CD1c-positive myeloid dendritic cell (primary cell): ENCODE results near the gene TMCC1.
"Not testable (repeated sequence)": the region's sequence is repeated elsewhere in the genome, so short reads cannot be mapped to it uniquely, and the experiment has no call there.

ENCODE experiments used
- DNase-seq: peaks from one replicate; pipeline ENCODE4 v3.0.0-alpha.2; 2016; ENCODE audit errors: extremely low spot score

Gene TMCC1

DNA sequence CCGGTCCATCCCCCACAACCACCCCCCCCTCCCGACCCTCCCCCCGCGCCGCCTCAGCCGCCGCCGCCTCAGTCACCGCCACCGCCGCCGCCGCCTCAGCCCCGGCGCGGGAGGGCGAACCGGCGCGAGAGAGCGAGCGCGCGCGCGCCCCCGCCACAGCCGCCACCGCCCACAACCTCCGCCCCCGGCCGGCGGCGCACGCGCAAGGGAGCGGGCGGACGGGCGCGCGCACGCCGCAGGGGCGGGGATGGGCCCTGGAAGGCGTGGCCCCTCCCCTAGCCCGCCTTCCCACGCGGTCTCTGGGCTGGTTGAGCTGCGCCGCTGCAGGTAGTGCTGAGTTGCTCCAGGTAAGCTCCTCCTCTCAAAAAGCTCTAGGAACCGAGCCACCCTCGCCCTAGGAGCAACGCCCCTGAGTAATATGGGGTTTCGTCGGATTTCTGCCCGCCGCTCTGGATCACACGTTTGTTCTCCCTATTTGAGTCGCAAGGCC lies at the start of gene TMCC1:
Gene TMCC1 (minus strand): TSS at position 131 of the 490 bp plus-strand sequence.
- peak; percentile 92 for DNase-seq

DNA sequence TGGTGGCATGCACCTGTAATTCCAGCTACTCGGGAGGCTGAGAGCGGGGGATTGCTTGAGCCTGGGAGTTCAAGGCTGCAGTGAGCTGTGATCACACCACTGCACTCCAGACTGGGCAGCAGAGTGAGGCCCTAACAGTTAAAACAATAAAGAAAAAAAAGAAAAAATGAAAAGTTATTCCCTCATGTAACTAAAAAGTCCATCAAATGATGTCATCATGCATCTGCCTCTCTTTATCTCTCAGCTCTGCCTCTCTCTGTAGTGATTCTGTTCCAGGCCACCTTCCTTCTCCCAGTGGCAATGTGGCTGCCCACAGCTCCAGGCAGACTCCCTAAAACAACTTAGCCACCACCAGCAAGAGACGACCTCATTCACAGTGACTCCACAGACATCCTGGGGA lies 49.5 kb upstream of the TMCC1 start:
- no peak for DNase-seq

DNA sequence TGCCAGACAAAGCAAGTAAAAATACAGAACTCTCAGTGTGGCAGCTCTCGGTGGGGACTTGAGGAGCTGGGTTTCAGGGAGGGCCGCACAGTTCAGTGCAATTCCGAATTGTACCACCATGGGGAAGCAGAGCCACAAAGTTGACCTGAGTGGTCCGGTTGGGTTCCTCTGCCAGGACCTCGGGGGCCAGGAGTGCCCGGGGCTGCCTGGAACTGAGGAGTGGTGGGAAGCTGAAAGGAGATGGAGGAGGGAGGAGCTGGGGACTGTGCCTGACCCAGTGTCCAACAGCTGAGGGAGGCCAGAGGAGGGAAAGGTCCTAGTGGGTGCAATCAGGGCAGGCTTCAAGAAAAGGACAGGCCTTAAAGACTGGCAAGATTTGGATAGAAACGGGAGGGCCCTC lies 48.8 kb upstream of the TMCC1 start:
- DNase-seq, result peak; percentile 79

DNA sequence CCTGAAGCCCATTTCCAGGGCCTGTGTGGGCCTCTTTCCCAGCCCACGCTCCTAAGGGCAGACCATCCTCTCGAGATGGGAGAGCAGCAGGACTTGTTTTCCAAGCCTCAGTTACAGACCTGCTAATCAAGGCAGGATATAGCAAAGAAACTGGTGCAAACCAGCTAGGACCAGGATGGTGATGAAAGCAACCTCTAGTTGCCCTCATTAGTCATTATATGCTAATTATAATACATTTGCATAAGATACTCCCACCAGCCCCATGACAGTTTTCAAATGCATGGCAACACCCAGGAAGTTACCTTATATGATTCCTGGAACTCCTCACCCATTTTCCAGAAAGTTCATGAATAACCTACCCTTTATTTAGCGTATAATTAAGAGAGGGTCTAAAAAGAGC lies 46.6 kb upstream of the TMCC1 start:
- peak; percentile 3 for DNase-seq

DNA sequence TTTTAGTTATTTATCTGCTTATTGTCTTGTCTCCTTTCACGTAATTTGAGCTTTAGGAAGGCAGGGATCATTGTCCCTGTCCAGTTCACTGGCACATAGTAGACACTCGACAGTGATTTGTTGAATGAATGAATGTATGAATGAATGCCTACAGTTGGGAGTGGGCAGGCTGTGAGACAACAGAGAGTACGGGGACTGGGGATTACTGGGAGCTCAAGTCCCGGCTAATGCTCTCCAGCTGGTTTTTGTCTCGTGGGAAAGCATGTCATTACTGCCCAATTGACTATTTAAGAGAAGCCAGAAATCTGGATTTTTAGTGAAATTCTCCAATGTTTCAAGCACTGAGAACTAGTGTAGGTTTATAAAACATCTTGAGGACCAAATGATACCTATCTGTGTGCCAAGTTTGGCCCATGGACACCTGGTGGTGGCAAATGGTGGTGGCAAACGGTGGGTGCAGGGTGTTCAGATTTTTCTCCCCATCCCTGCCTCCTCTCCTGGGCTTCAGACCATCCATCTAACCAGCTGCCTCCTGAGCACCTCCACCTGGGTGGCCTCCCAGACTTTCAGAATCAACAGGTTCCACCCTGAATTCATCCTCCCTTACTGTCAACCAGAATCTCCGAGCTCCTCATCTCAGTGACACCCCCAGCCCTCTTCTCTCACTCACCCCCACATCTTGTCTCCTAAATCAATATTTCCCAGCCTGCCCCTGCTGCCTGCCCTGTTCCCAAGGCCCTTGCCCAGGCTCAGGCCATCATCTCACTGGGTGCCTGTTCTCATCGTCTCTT lies 44.8 kb upstream of the TMCC1 start:
- no peak for DNase-seq

DNA sequence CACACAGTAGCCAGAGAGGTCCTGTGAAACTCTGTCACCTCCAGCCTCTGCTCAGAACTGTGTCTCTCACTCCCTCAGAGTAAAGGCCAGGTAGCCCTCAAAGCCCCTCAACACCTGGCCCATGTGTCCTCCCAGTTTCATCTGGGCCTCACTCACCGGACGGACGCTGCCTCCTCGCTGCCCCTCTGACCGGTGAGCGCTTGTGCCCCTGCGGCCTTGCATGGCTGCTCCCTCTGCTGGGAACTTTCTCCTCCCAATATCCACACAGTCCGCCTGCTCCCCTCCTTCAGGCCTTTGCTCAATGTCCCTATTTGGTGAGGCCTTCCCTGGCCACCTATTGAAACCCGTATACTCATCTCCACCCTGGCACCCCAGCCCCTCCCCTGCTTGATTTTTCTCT lies 44.2 kb upstream of the TMCC1 start:
- no peak for DNase-seq

DNA sequence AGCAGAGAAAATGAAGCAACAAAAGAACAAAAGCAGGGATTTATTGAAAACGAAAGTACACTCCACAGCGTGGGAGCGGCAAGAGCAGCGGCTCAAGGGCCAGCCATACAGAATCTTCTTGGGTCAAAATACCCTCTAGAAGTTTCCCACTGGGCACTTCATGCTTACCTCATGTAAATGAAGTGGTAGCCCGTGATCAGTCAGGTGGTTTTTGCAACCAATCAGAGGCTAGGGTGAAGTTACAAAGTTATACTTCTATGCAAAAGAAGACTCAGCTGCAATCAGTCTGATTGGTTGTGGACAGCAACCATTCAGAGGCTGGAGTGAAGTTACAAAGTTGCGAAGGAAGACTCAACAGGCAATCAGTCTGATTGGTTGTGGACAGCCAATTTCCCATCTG lies 43.2 kb upstream of the TMCC1 start:
- peak; percentile 62 for DNase-seq

DNA sequence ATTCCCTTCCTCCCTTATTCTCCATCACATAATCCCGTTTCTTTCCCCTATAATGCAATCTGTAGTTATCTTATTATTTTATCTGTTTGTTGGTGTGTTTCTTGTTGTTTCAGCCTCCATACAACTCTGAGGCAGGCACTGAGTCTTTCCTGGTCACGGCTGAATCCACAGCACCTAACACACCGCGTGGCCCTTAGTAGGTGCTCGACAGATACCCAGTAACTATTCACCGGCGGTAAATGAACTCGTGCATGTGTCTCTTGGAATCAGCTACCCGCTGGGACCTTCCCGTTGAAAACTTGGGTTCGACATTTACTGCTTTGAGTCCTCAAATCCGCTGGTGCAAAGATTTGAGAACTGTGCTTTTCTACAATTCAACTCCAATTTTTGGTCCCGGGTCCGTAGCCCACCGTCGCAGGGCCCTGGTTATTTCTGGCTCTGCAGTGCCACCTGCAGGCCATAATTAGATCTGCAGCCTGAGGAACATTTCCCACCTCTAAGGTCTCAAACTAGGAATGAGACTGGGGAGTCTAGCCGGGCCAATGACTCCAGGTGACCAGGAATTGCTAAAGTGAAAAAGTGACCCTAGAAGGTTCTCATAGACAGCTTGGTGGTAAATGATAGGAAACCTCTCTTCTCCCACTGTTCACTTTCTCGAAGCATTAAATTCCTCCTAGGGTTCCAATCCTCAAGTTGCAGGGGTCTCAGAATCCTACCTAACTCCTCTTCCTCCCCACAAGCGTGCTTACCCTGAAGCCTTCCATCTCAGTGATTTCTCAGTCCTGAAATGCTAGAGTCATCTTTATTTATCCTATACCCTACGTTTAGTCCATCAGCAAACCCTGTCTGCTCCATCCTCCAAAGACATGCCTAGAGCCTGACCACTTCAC lies 41.0 kb upstream of the TMCC1 start:
- peak; percentile 58 for DNase-seq

DNA sequence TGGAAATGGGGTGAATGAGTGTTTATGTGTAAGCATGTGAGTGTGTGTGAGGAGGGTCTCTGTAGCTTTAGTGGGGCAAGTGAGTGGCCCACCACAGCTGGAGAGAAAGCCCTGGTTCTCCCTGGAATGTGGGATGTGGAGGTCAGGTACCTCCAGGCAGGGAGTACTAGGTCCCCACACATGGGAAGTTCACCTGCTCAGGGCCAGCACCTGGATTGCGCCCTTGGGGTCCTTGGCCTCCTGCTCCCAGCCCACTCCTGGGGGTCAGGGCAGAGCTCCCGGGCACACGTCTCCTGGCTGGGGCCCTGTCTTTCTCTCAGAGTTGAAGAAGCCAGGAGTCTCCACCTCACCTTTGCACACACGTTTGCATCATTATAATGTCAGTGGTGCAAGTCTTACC lies 40.0 kb upstream of the TMCC1 start:
- no peak for DNase-seq

DNA sequence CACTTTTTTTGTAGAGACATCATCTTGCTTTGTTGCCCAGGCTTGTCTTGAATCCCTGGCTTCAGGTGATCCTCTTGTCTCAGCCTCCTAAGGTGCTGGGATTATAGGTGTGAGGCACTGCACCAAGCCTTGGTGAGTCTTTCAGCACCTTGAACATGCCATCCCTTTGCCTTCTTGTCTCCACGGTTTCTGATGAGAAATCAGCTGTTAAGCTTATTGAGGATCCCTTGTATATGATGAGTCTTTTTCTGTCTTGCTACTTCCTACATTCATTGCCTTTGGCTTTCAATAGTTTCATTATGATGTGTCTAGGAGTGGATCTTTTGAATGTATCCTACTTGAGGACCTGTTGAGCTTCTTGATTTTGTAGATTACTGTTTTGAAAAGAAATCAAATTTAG lies 35.9 kb upstream of the TMCC1 start:
- DNase-seq, result no peak

DNA sequence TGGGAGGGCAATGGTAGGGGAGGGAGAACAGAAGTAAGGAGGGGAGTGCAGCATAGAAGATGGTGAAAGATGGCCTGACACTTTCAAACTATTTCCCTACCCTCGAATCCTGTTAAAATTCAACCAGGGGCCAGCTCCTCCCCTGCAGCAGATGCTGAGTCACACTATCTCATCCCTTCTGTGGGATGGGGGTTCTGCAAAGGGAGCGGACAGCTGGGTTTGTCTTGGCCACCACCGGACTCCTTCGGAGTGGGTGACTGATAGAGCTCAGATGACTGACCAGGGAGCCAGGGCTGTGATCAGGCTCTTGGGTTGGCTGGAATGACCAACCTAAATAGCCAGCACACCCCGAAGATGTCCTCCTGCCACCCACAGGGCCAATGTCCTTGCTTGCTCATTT lies 33.6 kb upstream of the TMCC1 start:
- DNase-seq, result no peak

DNA sequence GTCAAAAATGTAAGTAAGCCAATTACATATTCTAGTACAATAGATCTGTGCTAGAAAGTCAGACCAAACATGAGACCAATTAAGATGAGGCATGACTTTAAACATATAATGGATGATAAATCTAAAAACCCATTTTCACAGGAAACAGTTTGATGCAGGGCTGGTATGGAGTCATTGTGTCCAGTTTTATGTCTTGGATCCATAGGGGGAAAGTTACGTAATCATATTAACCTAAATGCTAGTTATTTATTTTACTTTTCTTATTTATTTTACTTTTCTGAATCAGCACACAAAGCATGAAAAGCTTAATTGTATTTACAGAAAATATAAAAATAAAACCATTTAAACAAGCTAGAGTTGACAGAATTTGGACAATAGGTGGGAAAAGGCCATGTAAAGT lies 26.3 kb upstream of the TMCC1 start:
- no peak for DNase-seq

DNA sequence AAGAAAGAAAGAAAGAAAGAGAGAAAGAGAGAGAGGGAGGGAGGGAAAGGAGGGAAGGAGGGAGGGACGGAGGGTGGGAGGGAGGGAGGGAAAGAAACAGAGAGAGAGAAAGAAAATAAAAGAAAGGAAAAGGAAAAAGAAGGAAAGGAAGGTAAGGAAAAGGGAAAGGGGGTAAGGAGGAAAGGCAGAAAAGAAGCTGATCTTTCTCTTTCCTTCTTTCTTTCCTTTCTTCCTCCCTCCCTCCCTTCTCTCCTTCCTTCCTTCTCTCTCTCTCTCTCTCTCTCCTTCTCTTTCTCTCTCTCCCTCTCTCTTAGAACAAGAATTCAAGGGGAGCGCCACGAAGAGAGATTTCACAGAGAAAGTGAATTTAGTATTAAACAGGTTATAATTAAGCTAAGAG lies 25.8 kb upstream of the TMCC1 start:
- DNase-seq, result no peak

DNA sequence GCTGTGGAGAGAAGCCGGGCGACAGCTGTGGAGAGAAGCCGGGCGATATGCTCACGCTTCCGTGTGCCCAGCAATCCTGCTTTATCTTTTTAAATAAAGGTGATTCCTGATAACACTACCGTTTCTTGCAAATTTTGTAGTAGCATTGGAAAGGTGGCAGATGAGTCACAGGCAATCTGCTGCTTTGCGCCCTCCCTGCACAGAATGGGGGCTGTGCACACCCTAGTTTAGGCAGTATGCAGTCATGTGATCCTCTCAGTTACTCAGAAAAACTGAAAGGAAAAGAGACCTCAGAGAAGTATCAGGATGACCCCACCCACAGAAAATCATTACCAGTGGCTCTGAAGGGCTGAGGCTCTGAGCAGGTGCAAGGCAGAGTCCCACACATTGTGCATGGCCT lies 24.9 kb upstream of the TMCC1 start:
- DNase-seq, result no peak

DNA sequence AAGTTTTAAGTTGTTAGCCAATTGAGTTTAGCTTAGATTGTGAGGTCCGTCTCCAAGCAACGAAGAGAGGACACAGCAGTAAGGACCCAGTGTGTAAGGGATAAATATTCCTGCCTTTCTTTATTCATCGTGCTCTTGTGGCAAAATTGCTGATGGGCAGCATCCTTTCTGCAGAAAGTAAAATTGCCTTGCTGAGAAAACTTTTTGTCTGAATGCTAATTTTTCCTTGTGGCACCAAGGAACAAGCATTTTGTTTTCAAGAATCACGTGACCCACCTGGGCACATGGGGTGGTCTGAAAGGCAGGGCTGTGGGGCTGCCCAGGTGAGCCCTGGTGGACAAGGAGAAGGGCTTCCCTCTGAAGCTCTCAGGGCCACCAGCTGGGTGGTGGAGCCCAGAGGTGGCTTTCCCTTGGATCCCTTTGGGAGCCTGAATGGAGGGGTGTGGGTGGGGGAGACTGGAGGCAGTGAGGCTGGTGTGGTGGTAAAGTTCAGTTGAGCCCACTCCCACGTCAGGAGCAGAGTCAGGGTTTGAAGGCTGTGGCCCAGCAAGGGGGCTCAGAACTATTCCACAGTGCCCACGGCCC lies 24.0 kb upstream of the TMCC1 start:
- no peak for DNase-seq

DNA sequence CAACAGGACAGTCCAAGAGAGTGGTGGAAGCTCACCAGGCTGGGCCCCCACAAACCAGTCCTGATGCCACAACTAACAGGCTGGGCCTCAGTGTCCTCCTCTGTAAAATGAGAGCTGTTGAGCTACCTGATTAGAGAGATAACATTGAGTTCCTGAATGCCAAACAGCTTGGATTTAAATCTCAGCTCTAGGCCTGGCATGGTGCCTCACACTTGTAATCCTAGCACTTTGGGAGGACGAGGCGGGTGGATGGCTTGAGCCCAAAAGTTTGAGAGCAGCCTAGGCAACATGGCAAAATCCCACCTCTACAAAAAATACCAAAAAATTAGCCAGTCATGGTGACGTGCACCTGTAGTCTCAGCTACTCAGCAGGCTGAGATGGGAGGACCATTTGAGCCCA lies 20.1 kb upstream of the TMCC1 start:
- DNase-seq, result no peak

DNA sequence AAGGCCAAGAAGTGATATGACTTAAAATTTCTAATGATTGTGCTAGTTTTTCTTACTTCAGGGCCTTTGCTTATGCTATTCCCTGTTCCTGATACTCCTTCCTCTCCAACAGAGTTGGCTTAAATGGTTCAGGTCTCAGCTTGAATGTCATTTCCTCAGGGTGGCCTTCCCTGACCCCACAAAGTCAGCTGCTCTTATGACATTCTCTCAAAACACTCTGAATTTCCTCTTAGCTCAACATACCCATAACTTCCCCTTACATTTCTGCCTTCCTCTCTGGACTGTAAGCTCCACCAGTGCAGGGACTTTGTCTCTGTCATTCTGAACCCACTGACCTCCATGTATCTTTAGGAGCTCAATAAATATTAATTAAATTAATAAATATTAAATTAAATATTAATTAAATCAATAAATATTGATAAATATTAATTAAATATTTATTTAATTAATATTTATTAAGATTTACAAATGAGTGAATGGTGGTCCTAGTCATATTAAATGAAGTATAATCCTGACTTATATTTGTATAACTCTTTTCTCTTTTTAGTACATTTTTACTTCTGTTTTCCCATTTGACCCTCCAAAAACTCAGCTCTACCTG lies 17.9 kb upstream of the TMCC1 start:
- DNase-seq, result peak; percentile 87

DNA sequence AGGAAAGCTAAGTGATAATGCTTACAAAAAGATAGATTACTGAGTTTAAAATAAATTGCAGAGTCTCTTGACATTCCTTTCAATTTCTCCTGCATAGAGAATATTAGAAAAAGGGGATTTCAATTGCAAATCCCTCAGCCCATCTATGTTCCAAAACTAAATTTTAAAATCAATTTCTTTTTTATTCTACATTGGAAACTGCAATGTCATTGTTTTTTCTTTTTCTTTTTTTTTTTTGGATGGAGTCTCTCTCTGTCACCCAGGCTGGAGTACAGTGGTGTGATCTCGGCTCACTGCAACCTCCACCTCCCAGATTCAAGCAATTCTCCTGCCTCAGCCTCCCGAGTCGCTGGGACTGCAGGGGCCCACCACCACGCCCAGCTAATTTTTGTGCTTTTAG lies 15.7 kb upstream of the TMCC1 start:
- not testable (repeated sequence) for DNase-seq

DNA sequence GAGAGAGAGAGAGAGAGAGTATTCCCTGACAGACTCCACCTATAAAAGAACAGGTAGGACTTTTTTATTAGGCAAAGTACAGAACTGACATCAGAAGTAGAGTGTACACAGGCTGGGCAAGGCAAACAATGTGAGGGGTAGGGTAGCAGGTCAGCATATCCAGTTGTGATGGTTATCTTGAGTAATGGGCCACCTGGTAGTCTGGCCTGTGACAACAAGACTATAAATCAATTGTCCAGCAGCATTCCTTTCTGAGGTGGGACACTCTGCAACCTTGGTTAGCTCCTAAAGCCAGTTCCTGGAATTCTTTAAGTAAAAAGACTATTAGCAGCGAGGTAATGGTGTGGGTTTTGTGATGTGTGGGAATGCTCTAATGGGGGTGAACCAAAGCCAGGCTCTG lies 14.9 kb upstream of the TMCC1 start:
- DNase-seq, result no peak

DNA sequence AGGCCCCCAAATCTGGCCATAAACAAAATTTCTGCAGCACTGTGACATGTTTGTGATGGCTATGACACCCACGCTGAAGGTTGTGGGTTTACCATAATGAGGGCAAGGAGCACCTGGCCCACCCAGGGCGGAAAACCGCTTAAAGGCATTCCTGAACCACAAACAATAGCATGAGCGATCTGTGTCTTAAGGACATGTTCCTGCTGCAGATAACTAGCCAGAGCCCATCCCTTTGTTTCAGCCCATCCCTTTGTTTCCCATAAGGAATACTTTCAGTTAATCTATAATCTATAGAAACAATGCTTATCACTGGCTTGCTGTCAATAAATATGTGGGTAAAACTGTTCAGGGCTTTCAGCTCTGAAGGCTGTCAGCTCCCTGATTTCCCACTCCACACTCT lies 7.8 kb upstream of the TMCC1 start:
- DNase-seq, result not testable (repeated sequence)

DNA sequence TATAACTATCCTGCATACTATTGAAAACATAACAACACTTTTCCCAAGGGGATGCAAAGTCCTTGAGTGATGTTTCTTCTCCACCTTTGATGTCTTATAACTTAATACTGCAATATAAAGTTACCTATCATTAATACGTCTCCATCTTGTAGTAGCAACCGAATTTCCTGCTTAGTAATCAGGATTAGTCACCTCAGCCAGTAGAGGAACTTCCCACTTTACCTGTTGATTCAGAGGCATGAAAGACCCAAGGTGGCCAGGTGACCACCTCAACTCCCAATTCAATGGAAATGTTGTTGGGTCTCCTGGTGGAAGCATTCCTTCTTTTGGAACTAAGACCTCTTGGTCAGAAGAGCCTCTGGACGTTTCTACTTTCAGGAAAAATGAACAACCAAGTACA lies 3.5 kb upstream of the TMCC1 start:
- no peak for DNase-seq
